Measurements from ENCODE around the gene CA5A. TPM values are rescaled to one million over a fixed set of nuclear protein-coding genes. Genes with fewer than 3 reads are reported as not detected.
"Not testable (repeated sequence)": the region's sequence is repeated elsewhere in the genome, so short reads cannot be mapped to it uniquely, and the experiment has no call there.

Gene CA5A
- total RNA-seq, 1 experiment from 2014 or later, result 1.7 TPM

DNA sequence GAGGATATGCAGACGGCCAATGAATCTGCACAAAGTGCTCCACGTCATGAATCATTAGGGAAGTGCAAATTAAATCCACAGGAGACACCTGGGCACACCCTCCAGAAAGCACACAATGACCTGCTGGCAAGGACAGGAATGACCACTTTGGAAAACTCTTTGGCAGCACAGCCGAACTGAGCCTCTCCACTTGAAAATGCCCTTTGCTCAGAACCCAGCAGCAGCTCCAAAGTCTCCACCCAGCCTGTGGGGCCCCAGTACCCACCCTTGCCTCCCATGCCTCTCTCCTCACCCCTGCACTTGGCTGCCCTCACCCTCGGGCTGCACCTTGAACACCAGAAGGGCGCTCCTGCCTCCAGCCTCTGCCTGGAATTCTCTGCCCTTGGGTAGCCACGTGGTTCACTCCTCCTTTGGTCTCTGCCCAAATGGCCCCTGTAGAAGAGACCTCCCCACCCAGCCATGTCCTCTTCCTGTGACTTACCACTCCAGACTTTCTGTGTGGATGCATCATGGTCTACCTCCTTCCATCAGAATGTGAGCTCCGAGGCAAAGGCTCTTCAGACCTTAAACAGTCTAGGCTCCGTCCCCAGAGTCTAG is 50.9 kb downstream of the CA5A start:
- H3K9me3 ChIP-seq; H3K27me3 Mint-ChIP-seq (ENCODE audit: insufficient read depth, unreplicated experiment); H3K36me3 ChIP-seq (ENCODE audit: control insufficient read depth, insufficient read depth, low read length); POLR2A ChIA-PET; BruUV-seq (replicated peaks); H3K4me1 ChIP-seq; H3K9me3 Mint-ChIP-seq (ENCODE audit: unreplicated experiment); H3K4me3 Mint-ChIP-seq (ENCODE audit: unreplicated experiment); H3K36me3 Mint-ChIP-seq (ENCODE audit: insufficient read depth, unreplicated experiment); H3K4me3 ChIP-seq (ENCODE audit: low read depth, low read length); H3K27ac Mint-ChIP-seq (ENCODE audit: unreplicated experiment); intact Hi-C loops (cut with micrococcal nuclease; ENCODE audit: unreplicated experiment); DNase-seq; H3K27me3 ChIP-seq (replicated peaks; ENCODE audit: control insufficient read depth, insufficient read depth, low read length): not testable (repeated sequence)
- CTCF ChIA-PET, result interaction anchor here (0.6 kb wide), 1 partner anchor 8 kb away, joined by 3 read pairs; no protein-coding TSS in a partner anchor
- peaks cover 10% of the 10 kb centered on the region for H3K4me1 Mint-ChIP-seq (ENCODE audit: low read depth, unreplicated experiment)

DNA sequence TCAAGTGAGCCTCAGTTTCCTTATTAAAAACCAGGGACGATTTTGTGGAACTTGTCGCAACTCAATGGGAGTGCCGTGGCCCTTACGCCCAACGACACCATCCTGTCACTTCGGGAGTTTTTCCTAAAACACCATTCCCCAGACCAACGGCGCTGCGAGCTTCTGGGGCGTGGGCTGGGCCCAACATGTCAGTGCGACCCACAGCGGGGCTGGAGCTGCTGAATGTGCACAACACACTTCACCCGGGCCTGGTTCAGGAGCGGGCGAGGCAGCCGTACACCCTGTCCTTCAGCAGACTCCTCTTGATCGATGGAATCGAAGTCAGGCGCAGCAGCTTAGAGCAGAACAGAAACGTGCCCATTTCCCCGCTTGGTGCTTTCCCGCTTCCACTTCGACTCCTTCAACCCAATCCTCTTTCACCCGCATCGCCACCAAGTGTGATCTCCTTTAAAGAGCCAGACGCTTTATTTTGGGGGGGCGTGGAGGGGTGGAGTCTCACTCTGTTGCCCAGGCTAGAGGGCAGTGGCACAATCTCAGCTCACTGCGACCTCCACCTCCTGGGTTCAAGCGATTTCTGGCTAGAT is 53.8 kb downstream of the CA5A start:
- H3K27ac Mint-ChIP-seq (ENCODE audit: unreplicated experiment), result no peak overlapping the region
- Histone ChIP-seq H3K27me3 (replicated peaks; ENCODE audit: control insufficient read depth, insufficient read depth, low read length) (no peaks in the 10 kb centered on the region), H3K4me1 (peaks cover 10% of the 10 kb centered on the region; the same call in 1 of the 2 replicates), H3K36me3 (ENCODE audit: control insufficient read depth, insufficient read depth, low read length) (no peaks in the 10 kb centered on the region), H3K9me3 (no peaks in the 10 kb centered on the region), H3K4me3 (ENCODE audit: low read depth, low read length) (no peak overlapping the region)
- peaks cover 15% of the 10 kb centered on the region for H3K4me1 Mint-ChIP-seq (ENCODE audit: low read depth, unreplicated experiment)
- H3K36me3 Mint-ChIP-seq (ENCODE audit: insufficient read depth, unreplicated experiment), result no peaks in the 10 kb centered on the region
- ChIA-PET POLR2A (no interaction called here), CTCF (no interaction called here)
- no peaks in the 10 kb centered on the region for H3K27me3 Mint-ChIP-seq (ENCODE audit: insufficient read depth, unreplicated experiment)
- intact Hi-C loops (cut with micrococcal nuclease; ENCODE audit: unreplicated experiment), result no loop called here
- DNase-seq, result no peak
- TF ChIP-seq, protein P1, sequence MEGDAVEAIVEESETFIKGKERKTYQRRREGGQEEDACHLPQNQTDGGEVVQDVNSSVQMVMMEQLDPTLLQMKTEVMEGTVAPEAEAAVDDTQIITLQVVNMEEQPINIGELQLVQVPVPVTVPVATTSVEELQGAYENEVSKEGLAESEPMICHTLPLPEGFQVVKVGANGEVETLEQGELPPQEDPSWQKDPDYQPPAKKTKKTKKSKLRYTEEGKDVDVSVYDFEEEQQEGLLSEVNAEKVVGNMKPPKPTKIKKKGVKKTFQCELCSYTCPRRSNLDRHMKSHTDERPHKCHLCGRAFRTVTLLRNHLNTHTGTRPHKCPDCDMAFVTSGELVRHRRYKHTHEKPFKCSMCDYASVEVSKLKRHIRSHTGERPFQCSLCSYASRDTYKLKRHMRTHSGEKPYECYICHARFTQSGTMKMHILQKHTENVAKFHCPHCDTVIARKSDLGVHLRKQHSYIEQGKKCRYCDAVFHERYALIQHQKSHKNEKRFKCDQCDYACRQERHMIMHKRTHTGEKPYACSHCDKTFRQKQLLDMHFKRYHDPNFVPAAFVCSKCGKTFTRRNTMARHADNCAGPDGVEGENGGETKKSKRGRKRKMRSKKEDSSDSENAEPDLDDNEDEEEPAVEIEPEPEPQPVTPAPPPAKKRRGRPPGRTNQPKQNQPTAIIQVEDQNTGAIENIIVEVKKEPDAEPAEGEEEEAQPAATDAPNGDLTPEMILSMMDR (IDR thresholded peaks at IDR 0.05; ENCODE audit: insufficient read depth in 1 of 2, low read depth in 1 of 2, low read length in 1 of 2, severe bottlenecking in 1 of 2, unreplicated experiment in 1 of 2), result no peak
- BruUV-seq (replicated peaks), result no TSS peak
- no peaks in the 10 kb centered on the region for H3K9me3 Mint-ChIP-seq (ENCODE audit: unreplicated experiment)
- H3K4me3 Mint-ChIP-seq (ENCODE audit: unreplicated experiment), result no peak overlapping the region

DNA sequence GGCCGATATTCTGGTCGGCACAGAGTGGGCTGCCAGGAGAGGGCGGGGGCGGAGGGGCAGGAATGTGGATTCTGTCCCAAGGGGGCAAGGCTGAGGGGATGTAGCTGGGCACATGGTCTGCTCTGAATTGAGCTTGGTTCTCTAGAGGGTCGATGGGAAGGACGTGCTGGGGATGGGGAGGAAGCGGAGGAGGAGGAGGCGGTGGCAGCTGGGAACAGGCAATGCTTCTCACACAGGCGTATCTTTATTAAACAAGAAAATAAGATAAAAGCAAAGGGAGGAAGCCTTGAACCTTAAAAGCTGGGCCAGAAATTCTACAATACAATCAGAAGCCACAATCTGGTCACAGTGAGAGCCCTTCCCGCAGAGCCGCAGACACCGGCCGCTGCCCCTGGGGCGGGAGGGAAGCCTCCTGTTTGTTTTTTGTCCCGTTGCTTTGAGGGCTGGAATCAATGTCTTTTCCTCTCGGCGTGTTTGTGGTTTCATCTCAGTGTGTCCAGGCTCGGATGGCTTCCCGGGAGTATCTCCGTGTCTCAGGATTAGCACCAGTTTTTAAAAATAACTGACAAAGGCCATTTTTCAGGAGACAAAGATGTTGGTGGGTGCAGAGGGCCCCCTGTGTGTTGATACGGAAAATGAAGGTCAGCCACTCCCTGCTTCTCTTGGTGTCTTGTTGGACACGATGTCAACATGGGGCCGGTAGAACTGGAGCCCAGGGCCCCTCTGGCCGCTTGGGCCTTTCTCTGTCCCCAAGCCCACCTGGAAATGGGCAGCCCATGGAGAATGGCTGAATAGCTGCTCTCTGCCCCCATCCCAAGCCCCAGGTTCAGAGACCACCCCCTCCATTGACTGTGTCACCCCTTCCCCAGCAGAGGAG is 54.8 kb downstream of the CA5A start:
- H3K9me3 Mint-ChIP-seq (ENCODE audit: unreplicated experiment), result no peaks in the 10 kb centered on the region
- no peak overlapping the region for H3K27ac Mint-ChIP-seq (ENCODE audit: unreplicated experiment)

More for the DNA sequence above, 54.8 kb downstream of the CA5A start:
- H3K4me3 Mint-ChIP-seq (ENCODE audit: unreplicated experiment), result no peak overlapping the region
- intact Hi-C loops (cut with micrococcal nuclease; ENCODE audit: unreplicated experiment), result no loop called here
- H3K27me3 ChIP-seq (replicated peaks; ENCODE audit: control insufficient read depth, insufficient read depth, low read length), result no peaks in the 10 kb centered on the region
- H3K4me1 Mint-ChIP-seq (ENCODE audit: low read depth, unreplicated experiment), result peaks cover 15% of the 10 kb centered on the region
- H3K4me1 ChIP-seq, result peaks cover 12% of the 10 kb centered on the region
- TF ChIP-seq, protein P1 (IDR thresholded peaks at IDR 0.05; ENCODE audit: insufficient read depth in 1 of 2, low read depth in 1 of 2, low read length in 1 of 2, severe bottlenecking in 1 of 2, unreplicated experiment in 1 of 2), result no peak
- BruUV-seq (replicated peaks), result no TSS peak
- ChIA-PET POLR2A (no interaction called here), CTCF (interaction anchor here (0.6 to 1.2 kb wide), 2 partner anchors 8 to 10 kb away, joined by 3 to 17 read pairs; no protein-coding TSS in a partner anchor)
- no peak overlapping the region for H3K4me3 ChIP-seq (ENCODE audit: low read depth, low read length)
- H3K36me3 ChIP-seq (ENCODE audit: control insufficient read depth, insufficient read depth, low read length), result no peaks in the 10 kb centered on the region
- no peaks in the 10 kb centered on the region for H3K27me3 Mint-ChIP-seq (ENCODE audit: insufficient read depth, unreplicated experiment)
- no peaks in the 10 kb centered on the region for H3K36me3 Mint-ChIP-seq (ENCODE audit: insufficient read depth, unreplicated experiment)
- no peaks in the 10 kb centered on the region for H3K9me3 ChIP-seq
- no peak for DNase-seq
